Stimulated activated CD8-positive, alpha-beta memory T cell treated with anti-CD3 and anti-CD28 coated beads, Interleukin-7, amount 100 ng/mL, for 48 hours (primary cell): Measurements from ENCODE around the gene SGTA.

Source experiments
- DNase-seq, 2 donors: peaks; one replicate each; pipeline ENCODE4 v3.0.0-alpha.2; 2020; ENCODE audit warnings: low read depth in 1 of 2; ENCODE audit errors: extremely low read depth in 1 of 2

SGTA gene

GRCh38 chr19:2731181-2731995 is 51.7 kb downstream of the SGTA start:
- DNase-seq: no peak

- no peak for DNase-seq
Observed at GRCh38 chr19:2729943-2730818, 52.9 kb downstream of the SGTA start.

- DNase-seq: no peak
Observed at GRCh38 chr19:2728783-2729387, 54.2 kb downstream of the SGTA start.

- DNase-seq: no peak
Observed at GRCh38 chr19:2727640-2727944, 55.5 kb downstream of the SGTA start.

- no peak for DNase-seq
Observed at GRCh38 chr19:2726904-2727639, 56.0 kb downstream of the SGTA start.

GRCh38 chr19:2726160-2726855 is 56.8 kb downstream of the SGTA start:
- no peak for DNase-seq

- DNase-seq: no peak
Observed at GRCh38 chr19:2724148-2724557, 58.9 kb downstream of the SGTA start.

GRCh38 chr19:2723747-2724146 is 59.3 kb downstream of the SGTA start:
- DNase-seq: no peak

- no peak for DNase-seq
Observed at GRCh38 chr19:2723345-2723715, 59.7 kb downstream of the SGTA start.

- no peak for DNase-seq
Observed at GRCh38 chr19:2722541-2723344, 60.3 kb downstream of the SGTA start.

GRCh38 chr19:2721570-2722540 is 61.2 kb downstream of the SGTA start:
- no peak for DNase-seq

GRCh38 chr19:2720777-2721569 is 62.1 kb downstream of the SGTA start, which contains the start of gene DIRAS1:
TSS of gene DIRAS1 (minus strand) at chr19:2721372. CDS start at chr19:2717806, 3,566 bp downstream.
- DNase-seq: no peak

GRCh38 chr19:2719920-2720776 is 62.9 kb downstream of the SGTA start:
- no peak for DNase-seq

GRCh38 chr19:2719232-2719735 is 63.8 kb downstream of the SGTA start:
- no peak for DNase-seq

- DNase-seq: no peak
Observed at GRCh38 chr19:2717638-2718541, 65.2 kb downstream of the SGTA start.
